Endothelial cell of umbilical vein (primary cell): Measurements from ENCODE around the gene ERBB4. TPM values are rescaled to one million over a fixed set of nuclear protein-coding genes. Genes with fewer than 3 reads are reported as not detected.

Experiments used
- BruUV-seq: library from RNA; stranded (reverse); fragments of 400-500 nt; replicated peaks from 2 replicates; lab custom pipeline; 2021; lab: Mats Ljungman, UMichigan
- CTCF ChIA-PET: fragments of 300-600, 350-600 bp; sonication (Branson Sonifier 250); formaldehyde crosslinking; loops from one replicate; lab custom pipeline; 2021; ENCODE audit warnings: antibody characterized with exemption, inconsistent platforms; lab: Charles Lee
- POLR2A ChIA-PET: fragments of 300-600, 350-600 bp; sonication (Branson Sonifier 250); formaldehyde crosslinking; loops from one replicate; lab custom pipeline; 2021; ENCODE audit warnings: antibody characterized with exemption, inconsistent platforms; lab: Charles Lee
- DNase-seq: peaks from one replicate; pipeline ENCODE4 v3.0.0-alpha.2; 2011; ENCODE audit warnings: low read depth, low spot score
- FAIRE-seq: peaks from 2 replicates; lab custom pipeline; 2011; peaks lifted over from hg19 to GRCh38; lab: Jason Lieb, UNC
- H2AFZ ChIP-seq: 2 replicates; pipeline ENCODE4 v1.6.0; 2012; ENCODE audit warnings: low read depth, low read length, control low read depth, inconsistent platforms
- H3K27ac ChIP-seq: 2 replicates; pipeline ENCODE4 v1.5.1; 2011; ENCODE audit warnings: low read depth, mild to moderate bottlenecking, control low read depth, low read length, moderate library complexity; ENCODE audit not compliant: insufficient read depth
- H3K27me3 ChIP-seq, 2 experiments: 2 replicates each; pipeline versions ENCODE4 v1.6.0 to v1.6.1; 2011; ENCODE audit warnings: low read length in 2 of 2, mixed read lengths in 1 of 2; ENCODE audit not compliant: control insufficient read depth in 2 of 2, insufficient read depth in 2 of 2
- H3K36me3 ChIP-seq, 2 experiments: 2 replicates in 1 of 2; 3 replicates in 1 of 2; pipeline ENCODE4 v1.5.1; 2011; ENCODE audit warnings: low read length in 2 of 2, mild to moderate bottlenecking in 1 of 2, moderate library complexity in 1 of 2; ENCODE audit not compliant: control insufficient read depth in 2 of 2, insufficient read depth in 2 of 2; ENCODE audit errors: extremely low read depth in 1 of 2
- H3K4me1 ChIP-seq: 3 replicates; pipeline ENCODE4 v1.5.1; 2011; ENCODE audit warnings: mild to moderate bottlenecking, low read length; ENCODE audit not compliant: control insufficient read depth, insufficient read depth; ENCODE audit errors: extremely low read depth
- H3K4me2 ChIP-seq: 2 replicates; pipeline ENCODE4 v1.6.1; 2011; ENCODE audit warnings: low read length, control low read depth, mixed read lengths; ENCODE audit not compliant: insufficient read depth
- H3K4me3 ChIP-seq, 3 experiments: fragments of 200-600 bp in 1 of 3; sonication (generic), shearing (Covaris generic) in 1 of 3; replicated peaks in 1 of 3; 2 replicates each; pipeline ENCODE4 v1.5.1; 2011 to 2016; ENCODE audit warnings: control low read depth in 3 of 3, low read length in 3 of 3, mild to moderate bottlenecking in 2 of 3, inconsistent platforms in 1 of 3, low read depth in 1 of 3, moderate library complexity in 1 of 3; ENCODE audit not compliant: insufficient read depth in 1 of 3
- H3K79me2 ChIP-seq: 2 replicates; pipeline ENCODE4 v1.6.0; 2012; ENCODE audit warnings: low read length, inconsistent platforms; ENCODE audit not compliant: control insufficient read depth, insufficient read depth
- H3K9ac ChIP-seq: replicated peaks from 2 replicates; pipeline ENCODE3; 2011; ENCODE audit warnings: low read length, control low read depth; ENCODE audit not compliant: insufficient read depth; ENCODE audit errors: extremely low read depth
- H3K9me1 ChIP-seq: replicated peaks from 3 replicates; pipeline ENCODE4 v1.6.0; 2011; ENCODE audit warnings: mild to moderate bottlenecking, low read length; ENCODE audit not compliant: control insufficient read depth, insufficient read depth; ENCODE audit errors: extremely low read depth
- H3K9me3 ChIP-seq: replicated peaks from 2 replicates; pipeline ENCODE4 v1.5.1; 2012; ENCODE audit warnings: low read length, inconsistent platforms; ENCODE audit not compliant: control insufficient read depth, insufficient read depth
- H4K20me1 ChIP-seq: replicated peaks from 2 replicates; pipeline ENCODE3; 2011; ENCODE audit warnings: mild to moderate bottlenecking, low read length; ENCODE audit not compliant: control insufficient read depth, insufficient read depth; ENCODE audit errors: extremely low read depth
- CTCF ChIP-seq, 2 donors: IDR thresholded peaks; 1 replicate in 1 of 2; 2 replicates in 1 of 2; pipeline ENCODE4 v1.5.1; 2011; ENCODE audit warnings: low read length in 2 of 2, mild to moderate bottlenecking in 2 of 2, moderate library complexity in 2 of 2, control low read depth in 1 of 2, inconsistent platforms in 1 of 2, low read depth in 1 of 2; ENCODE audit not compliant: insufficient read depth in 1 of 2; ENCODE audit errors: extremely low read depth in 1 of 2
- EZH2 ChIP-seq: IDR thresholded peaks from 2 replicates; pipeline ENCODE4 v1.6.1; 2012; ENCODE audit warnings: borderline replicate concordance, low read depth, mild to moderate bottlenecking, moderate library complexity, low read length, inconsistent platforms; ENCODE audit not compliant: severe bottlenecking
- FOS ChIP-seq: IDR thresholded peaks from 2 replicates; pipeline ENCODE4 v1.6.1; 2011; ENCODE audit warnings: mild to moderate bottlenecking, low read length, moderate library complexity, borderline replicate concordance; ENCODE audit not compliant: insufficient read depth
- GATA2 ChIP-seq: IDR thresholded peaks from 2 replicates; pipeline ENCODE4 v1.7.0; 2011; ENCODE audit warnings: low read depth, mild to moderate bottlenecking, moderate library complexity, mixed read lengths, low read length; ENCODE audit not compliant: insufficient read length, insufficient read depth
- JUN ChIP-seq: IDR thresholded peaks from 2 replicates; pipeline ENCODE4 v1.6.1; 2011; ENCODE audit warnings: borderline replicate concordance, low read depth; ENCODE audit not compliant: insufficient read length, insufficient read depth
- MAX ChIP-seq: IDR thresholded peaks from 2 replicates; pipeline ENCODE4 v1.6.1; 2011; ENCODE audit not compliant: insufficient read depth, insufficient read length
- MYC ChIP-seq: IDR thresholded peaks from one replicate; pipeline ENCODE4 v1.6.1; 2011; ENCODE audit warnings: mild to moderate bottlenecking, low read depth, low read length
- POLR2A ChIP-seq: IDR thresholded peaks from 2 replicates; pipeline ENCODE4 v1.6.1; 2012; ENCODE audit warnings: low read depth, mild to moderate bottlenecking, control low read depth, low read length
- POLR2AphosphoS5 ChIP-seq: IDR thresholded peaks from 2 replicates; pipeline ENCODE4 v1.6.1; 2012; ENCODE audit warnings: low read depth, mild to moderate bottlenecking, control low read depth, low read length, moderate library complexity; ENCODE audit not compliant: insufficient read depth
- dilution Hi-C: fragments of 300-500 bp; cut with MboI; formaldehyde crosslinking; loops from one replicate; pipeline ENCODE4 v1.15.0; 2019; ENCODE audit warnings: low sequenced_read_pairs; ENCODE audit not compliant: extremely low pct_ligation_motif_present
- intact Hi-C: fragments of 100-400 bp; cut with micrococcal nuclease; formaldehyde crosslinking; loops from one replicate; pipeline ENCODE4 v1.10.0; 2022
- polyA plus RNA-seq, 4 experiments: library from polyadenylated mRNA; depleted of rRNA in 3 of 4; stranded (reverse) in 3 of 4; unstranded in 1 of 4; fragments of >200 nt; gene quantifications; 2 replicates each; pipeline versions ENCODE4 v1.2.1 to v1.2.3, GENCODE V29; 2011 to 2012; ENCODE audit warnings: missing spikeins in 1 of 4
- total RNA-seq: library from RNA; stranded (reverse); gene quantifications from 2 replicates; pipeline ENCODE4 v1.2.3, GENCODE V29; 2021

ERBB4 gene
- total and polyA plus RNA-seq, 2 donors (not counting 3 experiments of a cell fraction or from before 2014, with no cell fraction given), result 0.01 to 0.27 TPM

- no peaks in the 10 kb centered on the region for H3K36me3 ChIP-seq
- H3K79me2 ChIP-seq, result no peaks in the 10 kb centered on the region
- no peak overlapping the region for H3K4me2 ChIP-seq
- dilution Hi-C loops, result no loop called here
- no peak overlapping the region for H3K9ac ChIP-seq
- DNase-seq, result no peak
- no peaks in the 10 kb centered on the region for H3K27me3 ChIP-seq
- no peaks in the 10 kb centered on the region for H4K20me1 ChIP-seq
- no TSS peak for BruUV-seq
- no peaks in the 10 kb centered on the region for H3K4me1 ChIP-seq
- no peak for FAIRE-seq
- H2AFZ ChIP-seq, result no peak overlapping the region
- H3K27ac ChIP-seq, result no peak overlapping the region
- H3K4me3 ChIP-seq, result no peak overlapping the region
- H3K9me1 ChIP-seq, result no peaks in the 10 kb centered on the region
- CTCF ChIA-PET, result no interaction called here
- intact Hi-C loops, result no loop called here
- TF ChIP-seq POLR2AphosphoS5 (no peak), JUN (no peak), EZH2 (no peak), CTCF (IDR thresholded peaks at IDR 0.05; ENCODE audit: extremely low read depth in 1 of 2, insufficient read depth in 1 of 2, low read depth in 1 of 2, low read length in 2 of 2) (no peak), MYC (no peak), POLR2A (no peak), FOS (no peak), GATA2 (no peak), MAX (no peak)
- H3K9me3 ChIP-seq, result no peaks in the 10 kb centered on the region
- POLR2A ChIA-PET, result no interaction called here
Measured at GRCh38 chr2:211351987-211352386, 1186.6 kb downstream of the ERBB4 start.
